Fibroblast of skin of left biceps (primary cell): ENCODE results near the gene LDB2.
"Not testable (repeated sequence)": the region's sequence is repeated elsewhere in the genome, so short reads cannot be mapped to it uniquely, and the experiment has no call there.

Experiments
- DNase-seq, 2 experiments: peaks; one replicate each; pipeline ENCODE4 v3.0.0-alpha.2; 2013; ENCODE audit warnings: low read depth in 2 of 2

Gene LDB2

DNA sequence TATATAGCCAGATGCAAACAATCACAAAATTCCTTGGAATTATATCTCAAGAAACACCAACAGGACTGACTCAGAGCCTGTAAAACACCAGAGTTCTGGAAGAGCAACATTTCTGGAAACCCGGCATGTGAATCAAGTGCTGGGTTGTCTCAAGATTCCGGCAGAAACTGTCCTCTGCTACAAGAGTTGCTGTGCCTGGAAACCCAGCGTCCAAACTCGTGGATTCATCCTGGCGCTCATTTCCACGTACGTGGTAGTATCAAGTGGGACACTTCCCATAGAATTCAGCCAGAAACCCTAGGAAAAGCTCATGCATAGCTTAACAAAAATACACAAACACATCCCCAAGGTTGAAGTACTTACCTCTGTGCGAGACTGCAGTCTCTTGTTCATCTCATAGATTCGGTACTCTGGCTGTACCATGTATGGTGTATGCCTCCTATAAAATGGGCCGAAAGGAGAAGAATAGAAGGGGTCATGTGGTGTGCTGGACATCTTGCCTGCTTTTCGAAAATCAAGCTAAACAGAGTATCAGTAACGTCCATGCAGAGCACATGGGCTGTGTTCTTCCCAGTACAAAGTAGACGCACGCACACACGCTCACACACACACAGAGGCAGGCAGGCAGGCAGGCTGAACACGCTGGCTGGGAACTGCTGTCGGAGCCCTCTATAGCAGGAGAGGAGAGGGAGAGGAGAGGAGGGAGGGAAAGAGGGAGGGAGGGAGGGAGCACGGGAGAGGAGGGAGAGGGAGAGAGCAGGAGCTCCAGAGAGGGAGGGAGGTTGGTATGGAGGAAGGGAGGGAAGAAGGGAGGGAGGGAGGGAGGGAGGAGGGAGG is at the start of gene LDB2:
Gene LDB2, minus strand, starts transcription at position 655 of the 837 bp plus-strand sequence.
- DNase-seq = peak; percentile 72 to 73

DNA sequence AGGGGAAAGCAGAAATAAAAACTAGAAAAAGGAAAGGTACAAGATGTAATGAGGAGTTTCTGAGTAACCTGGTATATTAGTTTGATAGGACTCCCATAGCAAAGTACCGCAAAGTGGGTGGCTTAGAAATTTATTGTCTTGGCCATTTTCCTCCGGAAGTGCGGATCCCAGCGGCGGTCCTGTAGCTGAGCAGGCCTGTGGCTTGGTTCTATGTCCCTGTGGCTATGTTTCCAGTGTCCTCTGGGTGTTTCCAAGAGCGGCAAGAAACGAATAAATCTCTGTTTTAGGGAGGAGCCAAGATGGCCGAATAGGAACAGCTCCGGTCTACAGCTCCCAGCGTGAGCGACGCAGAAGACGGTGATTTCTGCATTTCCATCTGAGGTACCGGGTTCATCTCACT is 44.0 kb upstream of the LDB2 start:
- no peak for DNase-seq

DNA sequence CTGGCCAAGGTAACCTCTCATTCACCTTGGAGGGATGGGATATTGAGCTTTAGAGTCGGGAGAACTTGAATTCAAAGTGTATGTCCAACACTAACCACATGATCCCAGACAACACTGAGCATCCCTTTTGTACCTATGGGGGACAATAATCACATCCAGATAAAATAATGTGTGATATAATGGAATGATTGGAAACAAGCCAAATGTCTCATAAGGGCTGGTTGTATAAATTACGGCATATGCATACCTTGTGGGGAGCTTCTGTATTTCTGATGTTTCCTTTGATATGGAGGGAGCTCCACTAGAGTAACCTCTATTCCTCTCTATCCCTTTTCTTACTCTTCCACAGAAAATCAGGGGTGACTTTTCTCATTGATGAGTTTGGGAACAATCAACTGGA is 40.7 kb upstream of the LDB2 start:
- no peak for DNase-seq

DNA sequence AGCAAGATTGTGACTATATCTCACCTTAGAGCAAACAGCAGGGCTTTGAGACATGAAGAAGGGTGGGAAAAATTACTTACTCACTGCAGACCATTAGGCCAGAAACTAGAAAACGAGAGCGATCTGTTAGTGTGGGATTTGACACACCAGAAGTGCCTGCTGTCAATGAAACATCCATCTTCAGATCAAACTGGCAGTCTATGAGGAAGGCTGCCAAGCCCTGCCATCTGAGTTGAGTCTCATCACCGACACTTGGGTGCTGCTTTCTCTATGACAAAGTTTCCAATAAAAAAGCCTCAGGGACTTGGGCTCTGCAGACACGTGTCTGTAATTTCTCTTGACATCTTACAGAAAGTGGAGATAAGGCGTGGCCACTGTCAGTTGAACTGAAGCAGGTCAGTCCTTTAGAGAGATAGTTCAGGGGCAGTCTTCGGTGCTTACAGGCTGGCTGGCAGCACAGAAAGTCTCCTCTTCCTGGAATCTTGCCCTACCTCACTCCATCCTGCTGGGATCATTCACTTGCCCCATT is 40.1 kb upstream of the LDB2 start:
- DNase-seq = no peak

DNA sequence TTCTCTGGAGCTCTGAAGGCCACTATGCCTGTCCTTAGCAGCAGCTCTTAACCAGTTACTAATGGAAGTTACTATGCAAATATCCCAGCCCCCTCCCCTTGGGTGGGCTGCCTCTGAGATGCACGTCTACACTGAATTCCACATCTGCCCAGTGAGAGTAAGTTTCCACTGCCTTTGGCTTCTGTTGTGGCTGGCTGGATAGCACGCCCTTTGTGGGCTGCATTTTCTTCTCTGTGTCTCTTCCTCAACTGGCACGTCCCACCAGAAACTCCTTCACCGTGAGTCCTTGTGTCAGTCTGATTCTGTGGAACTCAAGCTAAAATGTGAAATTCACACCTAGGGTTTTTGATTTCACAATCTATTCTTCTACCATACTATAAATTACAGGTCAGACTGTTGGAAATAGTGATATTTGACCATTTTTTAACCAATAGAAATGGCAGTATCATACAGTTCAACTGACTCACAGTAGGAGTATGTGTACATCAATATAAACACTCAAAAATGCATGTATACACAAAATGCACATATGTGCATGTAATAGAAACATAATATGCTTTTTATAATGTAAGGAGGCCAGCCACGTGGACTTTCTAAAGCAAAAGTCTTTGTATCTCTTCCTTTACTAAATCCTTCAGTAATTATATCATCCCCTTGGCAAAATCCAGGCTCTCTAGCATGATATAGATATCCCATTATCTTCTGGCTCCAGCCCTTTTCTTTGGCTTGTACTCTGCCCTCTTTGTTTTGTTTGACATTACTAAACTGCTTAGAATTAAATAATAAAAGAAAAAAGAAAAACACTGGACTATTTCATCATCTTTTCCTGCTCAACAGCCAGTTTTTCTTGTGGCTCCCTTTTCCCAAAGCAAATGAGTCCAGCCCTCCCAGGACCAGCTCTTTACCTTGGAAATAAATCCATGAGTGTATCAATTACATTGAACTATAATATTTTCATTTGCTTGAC is 33.2 kb upstream of the LDB2 start:
- no peak for DNase-seq

DNA sequence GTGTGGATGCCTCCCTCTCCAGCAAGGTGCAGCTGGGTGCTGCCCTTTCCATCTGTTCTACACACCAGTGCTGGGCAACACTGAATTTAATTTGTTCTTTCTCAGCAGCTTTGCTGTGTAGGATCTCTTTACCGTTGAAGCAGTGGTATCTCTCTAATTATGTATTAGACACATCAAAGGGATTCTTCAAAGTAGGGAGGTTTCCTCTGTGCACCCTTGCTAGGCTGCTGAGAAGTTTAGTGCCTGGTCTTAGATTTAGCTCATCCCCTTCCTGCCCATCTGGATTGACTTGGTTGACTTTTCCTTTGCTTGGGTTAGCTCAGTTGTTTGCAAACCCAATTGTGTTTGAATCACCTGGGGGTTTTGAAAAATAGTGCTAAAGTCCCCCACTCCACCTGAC is 27.8 kb upstream of the LDB2 start:
- DNase-seq = no peak

DNA sequence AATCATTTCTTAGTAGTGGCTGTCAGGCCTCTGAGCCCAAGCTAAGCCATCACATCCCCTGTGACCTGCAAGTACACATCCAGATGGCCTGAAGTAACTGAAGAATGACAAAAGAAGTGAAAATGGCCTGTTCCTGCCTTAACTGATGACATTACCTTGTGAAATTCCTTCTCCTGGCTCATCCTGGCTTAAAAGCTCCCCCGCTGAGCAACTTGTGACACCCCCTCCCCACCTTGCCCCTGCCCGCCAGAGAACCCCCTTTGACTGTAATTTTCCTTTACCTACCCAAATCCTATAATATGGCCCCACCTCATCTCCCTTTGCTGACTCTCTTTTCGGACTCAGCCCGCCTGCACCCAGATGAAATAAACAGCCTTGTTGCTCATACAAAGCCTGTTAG is 20.3 kb upstream of the LDB2 start:
- DNase-seq = not testable (repeated sequence)

DNA sequence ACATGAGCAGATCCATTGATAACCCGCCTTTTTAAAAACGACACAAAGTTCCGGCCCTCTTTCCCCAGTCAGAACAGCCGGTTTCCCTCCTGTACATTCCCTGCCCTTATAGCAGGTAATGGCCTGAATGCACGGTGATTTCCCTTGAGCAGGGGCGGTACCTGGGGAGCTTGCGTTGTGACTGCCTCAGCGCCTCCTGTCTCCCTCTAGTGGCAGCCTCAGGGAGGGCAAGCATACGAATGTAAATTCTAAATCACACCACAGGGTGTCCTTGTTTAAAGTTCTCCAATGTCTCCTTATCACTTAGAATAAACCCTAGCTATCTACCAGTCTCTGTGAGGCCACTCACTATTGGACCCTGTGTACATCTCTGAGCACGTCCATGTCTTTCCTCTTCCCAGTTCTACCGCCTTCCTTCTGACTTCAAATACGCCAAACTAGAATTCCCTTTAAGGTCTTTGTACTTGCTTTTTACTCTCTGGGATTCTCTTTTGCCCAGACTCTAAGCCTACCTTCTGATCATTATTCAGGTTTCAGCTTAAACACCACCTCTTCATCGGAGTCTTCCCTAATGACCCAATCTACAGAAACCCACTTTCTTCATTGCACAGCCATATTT is 18.4 kb upstream of the LDB2 start:
- DNase-seq = no peak

DNA sequence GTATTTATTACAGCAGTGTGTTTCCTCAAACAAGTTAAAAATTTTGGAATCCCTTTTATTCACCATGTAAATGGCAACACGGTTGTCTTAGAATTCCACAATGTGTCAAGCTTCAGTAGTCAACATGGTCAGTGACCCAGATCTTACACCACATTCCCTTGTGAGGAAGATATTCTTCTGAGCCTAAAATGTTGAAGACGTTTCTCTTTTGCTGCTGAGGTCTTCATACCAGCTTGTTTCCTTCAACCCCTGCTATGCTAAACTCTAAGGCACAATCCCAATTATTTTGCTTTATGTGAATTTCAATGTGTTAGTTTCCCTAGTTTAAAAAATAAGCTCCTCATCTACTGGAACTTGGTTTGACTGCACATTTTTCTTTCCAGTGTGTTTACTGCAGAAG is 17.6 kb upstream of the LDB2 start:
- no peak for DNase-seq

DNA sequence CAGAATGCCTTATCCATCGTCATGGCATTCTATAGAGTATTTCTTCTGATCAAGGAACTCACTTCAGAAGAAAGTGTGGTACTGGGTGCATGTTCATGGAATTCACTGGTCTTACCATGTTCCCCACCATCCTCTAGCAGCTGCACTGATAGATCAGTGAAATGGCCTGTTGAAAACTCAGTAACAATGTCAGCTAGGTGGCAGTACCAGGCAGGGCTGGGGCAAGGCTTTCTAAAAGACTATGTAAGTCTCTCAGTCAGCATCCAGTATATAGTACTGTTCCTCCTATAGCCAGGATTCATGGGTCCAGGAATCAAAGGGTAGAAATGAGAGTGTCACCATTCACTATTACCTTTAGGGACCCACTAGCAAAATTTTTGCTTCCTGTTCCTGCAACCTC is 15.8 kb upstream of the LDB2 start:
- no peak for DNase-seq

DNA sequence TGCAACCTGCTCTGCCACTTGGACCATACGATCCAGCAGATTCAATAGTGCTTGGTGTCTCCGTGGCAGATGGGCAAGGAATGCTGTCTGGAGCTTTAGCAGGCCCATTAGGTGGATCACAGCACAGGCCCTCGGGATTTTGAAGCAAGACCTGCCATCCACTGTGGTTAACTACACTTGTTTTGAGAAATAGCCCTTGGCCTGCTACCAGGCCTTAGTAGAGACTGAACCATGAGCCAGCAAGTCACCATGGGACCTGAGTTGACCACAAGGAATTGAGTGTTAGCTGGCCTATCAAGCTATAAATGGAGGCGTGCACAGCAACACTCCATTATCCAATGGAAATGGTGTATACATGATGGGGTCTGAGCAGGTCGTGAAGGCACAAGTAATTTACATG is 14.5 kb upstream of the LDB2 start:
- no peak for DNase-seq

DNA sequence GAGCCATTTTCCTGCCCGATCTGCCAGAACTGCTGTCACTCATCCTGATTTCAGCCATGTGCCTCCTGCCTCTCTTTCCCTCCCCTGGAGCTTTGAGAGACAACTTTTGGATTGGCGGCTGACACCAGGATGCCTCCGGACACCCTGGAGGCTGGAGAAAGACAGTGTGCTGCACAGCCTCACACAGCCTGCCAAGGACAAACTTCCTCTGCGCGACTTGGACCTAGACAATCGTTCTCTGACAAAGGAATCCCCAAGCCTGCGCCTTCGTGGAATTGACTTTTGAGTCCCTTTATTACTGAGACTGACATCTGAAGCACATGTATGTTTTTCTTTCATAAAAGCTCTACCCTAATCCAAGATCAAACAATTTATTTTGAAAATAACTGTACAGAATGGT is 10.8 kb upstream of the LDB2 start:
- no peak for DNase-seq

DNA sequence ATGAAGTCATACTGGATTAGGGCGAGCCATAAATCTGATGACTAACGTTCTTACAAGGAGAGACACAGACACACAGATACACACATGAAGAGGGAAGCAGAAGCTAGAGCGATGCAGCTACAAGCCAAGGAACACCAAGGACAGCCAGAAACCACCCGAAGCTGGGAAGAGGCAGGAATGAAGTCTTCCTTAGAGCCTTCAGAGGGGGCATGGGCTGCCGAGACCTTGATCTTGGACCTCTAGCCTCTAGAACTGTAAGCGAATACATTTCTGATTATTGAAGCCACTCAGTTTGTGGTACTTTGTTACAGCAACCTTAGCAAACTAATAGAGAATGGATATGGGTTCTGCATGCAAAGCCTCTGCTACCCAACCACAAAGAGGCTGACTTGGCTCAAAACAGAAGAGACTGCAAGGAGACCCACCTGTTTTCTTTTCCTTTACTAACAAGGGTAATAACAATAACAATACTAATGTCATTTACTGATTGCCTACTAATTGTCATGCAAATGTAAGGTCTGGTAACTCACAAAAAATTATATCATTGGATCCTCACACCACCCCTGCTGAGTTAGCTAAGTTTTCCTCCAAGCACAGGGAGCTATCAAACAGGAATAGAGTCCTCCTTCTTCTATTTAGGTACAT is 10.1 kb upstream of the LDB2 start:
- DNase-seq = no peak

DNA sequence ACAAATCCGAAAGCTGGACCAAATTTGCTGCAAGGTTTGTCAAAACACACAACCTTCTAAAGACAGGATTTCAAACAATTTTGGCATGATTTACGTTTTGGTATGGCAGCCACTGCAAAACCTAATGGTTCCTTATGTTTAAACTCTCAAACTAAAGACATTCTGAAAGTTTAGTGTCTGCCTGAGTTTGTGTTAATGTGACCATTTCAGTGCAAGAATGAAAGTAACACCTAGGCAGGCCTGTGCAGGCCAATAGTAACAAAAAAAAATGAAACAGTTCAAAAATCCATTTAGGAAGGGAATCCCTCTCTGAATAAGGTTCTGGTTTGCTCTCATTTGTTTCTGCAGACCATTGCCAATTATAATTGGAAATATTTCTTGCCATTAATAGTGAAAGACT is 1.9 kb upstream of the LDB2 start:
- DNase-seq = no peak

DNA sequence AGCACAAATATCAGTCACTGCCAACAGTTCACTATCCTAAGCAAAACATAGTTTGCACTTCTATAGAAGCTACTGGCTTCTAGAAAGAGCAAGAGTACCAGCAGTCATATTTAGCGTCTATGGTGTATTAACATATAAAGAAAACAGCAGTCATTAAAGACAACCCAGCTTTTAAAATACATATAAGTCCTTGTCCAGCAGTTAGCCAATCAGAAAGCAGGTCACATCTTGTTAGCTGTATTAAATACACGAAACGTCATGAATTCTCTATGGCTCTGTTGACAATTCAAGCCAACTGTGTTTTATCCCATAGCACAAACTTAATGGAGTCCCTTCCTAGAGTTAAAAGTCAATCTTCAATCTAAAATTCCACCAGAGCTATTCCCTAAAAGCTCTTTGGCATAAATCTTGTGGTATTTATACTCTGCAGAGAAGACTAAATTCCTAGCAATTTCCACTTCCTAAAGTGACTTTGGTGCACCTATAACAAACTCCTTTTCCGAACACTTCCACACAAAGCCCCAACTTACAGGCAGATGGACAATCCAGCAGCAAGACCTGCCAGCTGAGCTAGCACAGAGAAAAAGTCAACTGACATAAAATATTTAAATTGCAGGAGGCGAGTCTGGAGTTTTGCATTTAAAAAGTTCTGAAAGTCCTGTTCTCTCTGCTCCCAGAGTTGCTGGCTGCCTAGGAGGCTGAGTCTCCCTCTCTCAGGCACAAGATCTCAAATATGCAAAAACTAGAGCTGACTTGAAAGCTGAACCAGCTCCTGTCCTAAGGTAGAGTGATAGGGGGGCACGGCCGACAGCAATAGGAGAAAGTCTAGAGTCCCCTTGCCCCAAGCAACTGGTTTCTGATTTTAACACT is 1.3 kb downstream of the LDB2 start:
- peak in 1 of 2 experiments; percentile 30 for DNase-seq

DNA sequence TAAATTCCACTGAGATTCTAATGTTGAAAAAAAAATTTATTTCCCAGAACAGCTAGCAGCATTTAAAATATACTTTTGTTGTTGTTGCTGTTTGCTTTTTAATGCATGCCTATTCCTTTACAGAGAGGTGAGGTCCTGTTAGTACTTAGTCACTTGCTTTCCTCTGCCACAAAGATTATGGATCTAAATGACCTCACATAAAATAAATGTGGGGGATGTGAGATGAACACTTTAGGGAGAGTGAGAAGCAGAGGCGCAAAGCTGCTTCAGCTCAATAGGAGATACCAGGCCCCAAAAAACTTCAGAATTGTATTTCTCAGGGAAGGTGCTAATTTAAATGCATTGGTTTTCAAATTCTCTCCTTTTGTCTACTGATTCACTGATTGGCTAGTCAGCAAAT is 4.0 kb downstream of the LDB2 start:
- no peak for DNase-seq

DNA sequence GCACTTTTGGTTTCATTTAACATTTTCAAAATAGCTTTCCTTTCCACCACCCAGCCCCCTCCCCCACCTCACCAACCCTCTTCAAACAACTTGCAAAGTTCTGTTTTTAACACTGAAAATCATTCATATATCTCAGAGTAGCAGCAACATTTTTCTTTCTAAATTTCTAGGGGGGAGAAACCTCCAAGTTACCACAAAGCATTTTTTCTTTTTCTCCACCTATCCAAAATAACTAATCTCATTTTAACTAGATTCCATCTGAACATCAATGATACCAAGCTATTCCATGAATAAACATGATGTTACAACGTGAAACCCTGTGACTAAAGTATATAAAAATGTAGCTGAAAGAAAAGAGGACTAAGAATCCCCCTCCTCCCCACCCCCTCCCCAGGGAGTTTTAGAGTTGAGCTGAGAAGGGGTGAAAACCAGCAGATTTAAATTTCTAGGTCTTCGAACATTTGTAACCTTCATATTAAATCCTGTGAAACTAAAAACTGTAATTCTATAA is 5.2 kb downstream of the LDB2 start:
- peak; percentile 66 to 73 for DNase-seq

DNA sequence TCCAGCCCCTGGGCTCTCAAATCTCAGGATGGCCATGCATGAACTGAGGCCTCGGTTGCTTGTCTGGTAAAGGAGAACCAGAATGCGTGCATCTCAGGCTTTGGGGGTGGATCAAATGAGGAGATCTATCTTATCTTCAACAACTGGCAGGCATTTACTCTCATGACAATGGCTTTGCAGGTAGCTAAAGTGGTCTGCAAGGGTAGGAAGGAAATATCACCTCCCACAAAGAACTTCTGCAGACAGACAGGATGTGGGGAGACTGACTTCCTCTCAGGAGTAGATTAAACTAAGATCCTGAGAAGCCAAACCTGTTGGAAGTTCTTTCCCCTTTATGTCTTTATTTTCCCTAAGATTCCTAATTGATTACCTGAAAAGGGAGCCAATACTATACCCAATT is 7.8 kb downstream of the LDB2 start:
- no peak for DNase-seq

DNA sequence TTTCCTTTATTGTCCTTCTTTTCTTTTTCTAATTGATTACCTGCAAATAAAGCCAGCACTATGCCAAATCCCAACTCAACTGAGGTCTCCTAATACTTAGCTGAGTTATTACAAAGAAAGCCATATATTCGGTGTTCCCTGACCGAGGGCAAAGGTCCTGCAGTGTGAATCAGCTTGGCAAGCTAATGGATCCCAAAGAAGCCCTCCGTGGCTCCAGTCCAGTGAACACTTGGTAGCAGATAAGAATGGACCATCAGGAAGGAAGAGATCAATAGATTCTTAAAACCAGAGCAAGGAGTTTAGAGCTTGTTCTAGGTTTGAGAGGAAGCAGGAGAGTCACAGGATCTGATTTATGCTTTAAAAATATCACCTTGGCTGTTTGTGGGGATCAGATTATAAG is 8.5 kb downstream of the LDB2 start:
- DNase-seq = no peak

DNA sequence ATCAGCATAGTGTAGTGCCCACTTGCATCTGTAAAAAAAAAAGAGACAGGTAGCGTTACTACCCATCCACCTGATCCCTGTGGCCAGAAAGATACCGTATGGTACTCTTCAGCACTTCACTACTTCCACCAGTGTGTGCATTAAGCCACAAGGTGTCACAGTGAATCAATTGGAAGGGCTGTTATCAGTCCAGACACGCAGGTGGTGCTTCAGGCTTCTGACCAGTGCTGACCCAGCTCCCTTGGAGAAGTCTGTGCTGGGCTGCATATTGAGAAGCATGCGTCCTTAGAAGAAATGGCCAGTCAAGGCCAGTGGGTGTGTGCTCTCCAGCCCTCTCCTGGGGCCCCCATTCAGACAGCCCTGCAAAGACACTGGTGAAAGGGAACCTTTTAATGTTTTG is 10.6 kb downstream of the LDB2 start:
- no peak for DNase-seq
